ENCODE results near the gene PDZD4. TPM values are rescaled to one million over a fixed set of nuclear protein-coding genes. Genes with fewer than 3 reads are reported as not detected.

Gene PDZD4
- total and polyA plus RNA-seq, 10 of the 15 experiments (the other 5 are each of a cell fraction or from before 2014, with no cell fraction given) = 0.01 to 0.15 (median 0.04) TPM; not detected in 6

DNA sequence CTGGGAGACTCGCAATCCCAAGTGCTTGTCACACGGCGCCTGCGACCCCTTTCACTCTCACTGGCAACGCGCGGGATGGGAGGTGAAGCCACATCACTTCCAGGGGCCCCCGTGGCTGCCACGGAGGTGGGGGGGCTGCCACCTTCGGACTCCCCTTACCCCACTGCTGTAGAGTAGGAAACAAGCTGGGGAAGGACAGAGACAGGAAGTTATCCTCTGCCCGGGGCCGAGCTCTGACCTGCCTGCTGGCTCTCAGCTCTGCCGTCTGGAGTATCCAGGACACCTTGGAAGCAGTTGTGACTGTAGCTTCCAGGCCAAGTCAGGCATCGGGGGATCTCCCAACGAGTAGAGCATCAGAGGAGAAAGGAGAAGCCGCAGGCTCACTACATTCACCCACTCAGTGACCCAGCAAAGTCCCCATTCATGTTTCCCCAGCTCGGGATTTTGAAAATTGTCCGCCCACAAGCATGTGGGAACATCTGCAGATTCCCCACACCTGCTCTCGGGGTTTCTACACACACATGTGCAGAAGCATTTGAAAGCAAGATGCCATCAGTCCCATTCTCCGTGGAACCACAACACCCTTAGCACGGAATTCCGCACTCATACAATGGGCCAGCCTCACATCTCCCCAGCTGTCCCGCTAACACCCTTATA is 10.8 kb downstream of the PDZD4 start:
- no peaks in the 10 kb centered on the region for H3K4me1 ChIP-seq (ENCODE audit: control insufficient read depth, insufficient read depth, low read length)
- ATAC-seq = no peak
- CTCF ChIA-PET = no interaction called here
- H4K20me1 ChIP-seq (ENCODE audit: control insufficient read depth, insufficient read depth) = no peaks in the 10 kb centered on the region
- H3K9ac ChIP-seq (ENCODE audit: control insufficient read depth, insufficient read depth, low read length) = no peak overlapping the region
- in situ Hi-C loops (cut with MboI) = loop anchor here (25.0 kb wide), 1 partner anchor 632 kb away; the partner anchor contains the start of gene MAGEA1
- TF ChIP-seq ZNF274 (IDR thresholded peaks at IDR 0.05; ENCODE audit: insufficient read depth, insufficient read length) (no peak), ETV6 (conservative IDR thresholded peaks at IDR 0.05 in 1 of 2, IDR thresholded peaks at IDR 0.05 in 1 of 2; ENCODE audit: borderline replicate concordance in 1 of 2, low read depth in 1 of 2) (no peak), CTCF (IDR thresholded peaks at IDR 0.05 in 2 of 3, conservative IDR thresholded peaks at IDR 0.05 in 1 of 3; ENCODE audit: control insufficient read depth in 2 of 3, extremely low read depth in 1 of 3, insufficient read depth in 1 of 3, low read depth in 3 of 3, low read length in 3 of 3) (no peak), HDAC2 (IDR thresholded peaks at IDR 0.05) (no peak), JUND (IDR thresholded peaks at IDR 0.05; ENCODE audit: low read depth, low read length) (no peak), EED (IDR thresholded peaks at IDR 0.05; ENCODE audit: low read depth) (no peak), FOXM1 (IDR thresholded peaks at IDR 0.05; ENCODE audit: low read depth, low read length) (no peak), SIN3A (IDR thresholded peaks at IDR 0.05; ENCODE audit: low read depth, low read length) (no peak)
- no peak overlapping the region for H3K27ac ChIP-seq (ENCODE audit: control insufficient read depth, insufficient read depth)
- no peaks in the 10 kb centered on the region for H3K79me2 ChIP-seq (ENCODE audit: control insufficient read depth, insufficient read depth, low read length)
- no peak for DNase-seq (ENCODE audit: low read depth, low spot score)
- intact Hi-C loops (cut with micrococcal nuclease; ENCODE audit: unreplicated experiment) = no loop called here
- SMC1A ChIA-PET (ENCODE audit: uncharacterized antibody, unreplicated experiment) = no interaction called here
- no peak overlapping the region for H2AFZ ChIP-seq (ENCODE audit: control insufficient read depth, low read depth, low read length)
- RAD21 ChIA-PET (ENCODE audit: unreplicated experiment) = no interaction called here
- POLR2A ChIA-PET = no interaction called here
- BruUV-seq (replicated peaks) = no TSS peak
- 62% methylated on average over 23 of the region's 23 CpGs for WGBS (ENCODE audit: insufficient coverage, insufficient replicate concordance, low lambda C conversion rate, missing lambda C conversion rate)
- H3K36me3 ChIP-seq (ENCODE audit: control insufficient read depth in 2 of 2, insufficient read depth in 2 of 2, low read length in 1 of 2) = no peaks in the 10 kb centered on the region
- no peak overlapping the region for H3K4me3 ChIP-seq
- FAIRE-seq = no peak
- no peaks in the 10 kb centered on the region; a peak in 1 of 4 replicates for H3K27me3 ChIP-seq (replicated peaks in 1 of 2; ENCODE audit: control insufficient read depth in 2 of 2, insufficient read depth in 2 of 2, low read length in 1 of 2)
- H3K9me3 ChIP-seq (replicated peaks; ENCODE audit: control insufficient read depth, insufficient read depth, low read length) = no peaks in the 10 kb centered on the region
- H3K4me2 ChIP-seq (ENCODE audit: control insufficient read depth, insufficient read depth) = peak overlapping the region; percentile 9; the same call in 1 of the 2 replicates

Measured in GM12878 (cell line).